H9 (cell line): ENCODE results near the gene NOA1. TPM values are rescaled to one million over a fixed set of nuclear protein-coding genes. Genes with fewer than 3 reads are reported as not detected.

Experiments used
- DNase-seq: peaks from one replicate; pipeline ENCODE4 v3.0.0-alpha.2; 2017
- H2AFZ ChIP-seq: one replicate; pipeline ENCODE4 v1.6.1; 2013; ENCODE audit warnings: mild to moderate bottlenecking, low read length, control low read depth, moderate library complexity
- H2AK5ac ChIP-seq: 2 replicates; pipeline ENCODE4 v1.6.1; 2013; ENCODE audit warnings: low read length, control low read depth, mixed read lengths; ENCODE audit not compliant: insufficient read length
- H2BK120ac ChIP-seq: one replicate; pipeline ENCODE4 v1.6.1; 2013; ENCODE audit warnings: low read depth, mild to moderate bottlenecking, low read length, control low read depth, inconsistent platforms; ENCODE audit not compliant: poor library complexity, severe bottlenecking
- H2BK12ac ChIP-seq: 2 replicates; pipeline ENCODE4 v1.6.1; 2013; ENCODE audit warnings: low read length, control low read depth, mixed read lengths, low read depth; ENCODE audit not compliant: insufficient read length
- H2BK15ac ChIP-seq: 2 replicates; pipeline ENCODE4 v1.6.1; 2013; ENCODE audit warnings: low read depth, low read length, control low read depth
- H2BK20ac ChIP-seq: one replicate; pipeline ENCODE4 v1.6.1; 2013; ENCODE audit warnings: low read depth, mild to moderate bottlenecking, low read length, control low read depth, inconsistent platforms; ENCODE audit not compliant: poor library complexity, severe bottlenecking
- H2BK5ac ChIP-seq: 2 replicates; pipeline ENCODE4 v1.6.1; 2013; ENCODE audit warnings: low read length, control low read depth, mixed read lengths; ENCODE audit not compliant: insufficient read length
- H3K14ac ChIP-seq: 2 replicates; pipeline ENCODE4 v1.6.1; 2013; ENCODE audit warnings: low read length, control low read depth; ENCODE audit not compliant: insufficient read depth
- H3K18ac ChIP-seq: 2 replicates; pipeline ENCODE4 v1.6.1; 2013; ENCODE audit warnings: low read depth, mild to moderate bottlenecking, mixed read lengths, low read length, control low read depth; ENCODE audit not compliant: insufficient read length
- H3K23ac ChIP-seq: 2 replicates; pipeline ENCODE4 v1.6.1; 2013; ENCODE audit warnings: low read length, control low read depth, mixed read lengths, low read depth; ENCODE audit not compliant: insufficient read length
- H3K23me2 ChIP-seq: 2 replicates; pipeline ENCODE4 v1.6.1; 2013; ENCODE audit warnings: low read depth, mild to moderate bottlenecking, mixed read lengths, low read length, control low read depth; ENCODE audit not compliant: insufficient read length, poor library complexity, severe bottlenecking
- H3K27ac ChIP-seq: 2 replicates; pipeline ENCODE4 v1.5.1; 2013; ENCODE audit warnings: low read length, control low read depth, mixed read lengths, low read depth; ENCODE audit not compliant: insufficient read length
- H3K27me3 ChIP-seq: 2 replicates; pipeline ENCODE4 v1.6.1; 2013; ENCODE audit warnings: low read length, control low read depth, inconsistent platforms; ENCODE audit not compliant: insufficient read depth
- H3K4ac ChIP-seq: 2 replicates; pipeline ENCODE4 v1.6.1; 2013; ENCODE audit warnings: low read depth, mild to moderate bottlenecking, control low read depth, inconsistent platforms, low read length, moderate library complexity
- H3K4me1 ChIP-seq: 2 replicates; pipeline ENCODE4 v1.6.1; 2013; ENCODE audit warnings: low read length, control low read depth, inconsistent platforms; ENCODE audit not compliant: insufficient read depth
- H3K4me2 ChIP-seq: 2 replicates; pipeline ENCODE4 v1.6.1; 2013; ENCODE audit warnings: low read length, control low read depth, mixed read lengths; ENCODE audit not compliant: insufficient read length, insufficient read depth
- H3K56ac ChIP-seq: 2 replicates; pipeline ENCODE4 v1.6.1; 2013; ENCODE audit warnings: low read depth, mild to moderate bottlenecking, mixed read lengths, low read length, control low read depth; ENCODE audit not compliant: insufficient read length
- H3K79me1 ChIP-seq: 2 replicates; pipeline ENCODE4 v1.6.1; 2013; ENCODE audit warnings: low read depth, mild to moderate bottlenecking, moderate library complexity, low read length, control low read depth, inconsistent platforms; ENCODE audit not compliant: insufficient read depth, poor library complexity, severe bottlenecking
- H3K79me2 ChIP-seq: 2 replicates; pipeline ENCODE4 v1.6.1; 2013; ENCODE audit warnings: low read length, control low read depth, inconsistent platforms; ENCODE audit not compliant: insufficient read depth
- H3K9ac ChIP-seq: 2 replicates; pipeline ENCODE4 v1.6.1; 2013; ENCODE audit warnings: low read length, control low read depth, mixed read lengths; ENCODE audit not compliant: insufficient read length; ENCODE audit errors: extremely low read depth
- H3K9me3 ChIP-seq: one replicate; pipeline ENCODE4 v1.6.1; 2013; ENCODE audit warnings: low read depth, low read length, inconsistent platforms; ENCODE audit not compliant: control insufficient read depth
- H3T11ph ChIP-seq: one replicate; pipeline ENCODE4 v1.6.1; 2013; ENCODE audit warnings: mild to moderate bottlenecking, low read length, control low read depth, inconsistent platforms
- H4K20me1 ChIP-seq: one replicate; pipeline ENCODE4 v1.6.1; 2013; ENCODE audit not compliant: control insufficient read depth, insufficient read length, insufficient read depth
- H4K5ac ChIP-seq: 2 replicates; pipeline ENCODE4 v1.6.1; 2013; ENCODE audit warnings: low read depth, mild to moderate bottlenecking, mixed read lengths, low read length, control low read depth; ENCODE audit not compliant: insufficient read length
- H4K8ac ChIP-seq: replicated peaks from 2 replicates; pipeline ENCODE4 v1.6.1; 2013; ENCODE audit warnings: low read length, control low read depth, mixed read lengths, low read depth; ENCODE audit not compliant: insufficient read length
- H4K91ac ChIP-seq: 2 replicates; pipeline ENCODE4 v1.6.1; 2013; ENCODE audit warnings: low read depth, mild to moderate bottlenecking, moderate library complexity, mixed read lengths, low read length, control low read depth; ENCODE audit not compliant: insufficient read length
- H3K27ac Mint-ChIP-seq, 3 experiments: 2 replicates in 2 of 3; 3 replicates in 1 of 3; pipeline ENCODE4 v1.8.0; 2020 to 2021; ENCODE audit warnings: mixed read lengths in 3 of 3, mild to moderate bottlenecking in 1 of 3, moderate library complexity in 1 of 3
- H3K27me3 Mint-ChIP-seq: 2 replicates; pipeline ENCODE4 v1.8.0; 2021; ENCODE audit warnings: low read depth, mild to moderate bottlenecking, moderate library complexity, mixed read lengths
- H3K36me3 Mint-ChIP-seq, 3 experiments: 2 replicates in 2 of 3; 3 replicates in 1 of 3; pipeline ENCODE4 v1.8.0; 2020 to 2021; ENCODE audit warnings: low read depth in 3 of 3, mixed read lengths in 3 of 3; ENCODE audit not compliant: insufficient read depth in 1 of 3
- H3K4me1 Mint-ChIP-seq, 2 experiments: 2 replicates each; pipeline ENCODE4 v1.8.0; 2020; ENCODE audit warnings: mixed read lengths in 2 of 2
- H3K4me3 Mint-ChIP-seq, 2 experiments: 2 replicates in 1 of 2; 3 replicates in 1 of 2; pipeline ENCODE4 v1.8.0; 2020 to 2021; ENCODE audit warnings: mild to moderate bottlenecking in 2 of 2, mixed read lengths in 2 of 2, moderate library complexity in 1 of 2
- H3K9me3 Mint-ChIP-seq, 2 experiments: 2 replicates in 1 of 2; 3 replicates in 1 of 2; pipeline ENCODE4 v1.8.0; 2020; ENCODE audit warnings: mild to moderate bottlenecking in 2 of 2, mixed read lengths in 2 of 2, moderate library complexity in 1 of 2
- WGBS: extraction: QIAGEN DNeasy Blood & Tissue Kit; methylation state at CpG from one replicate; pipeline ENCODE4 v1.1.7; 2013; ENCODE audit warnings: missing lambda C conversion rate, low lambda C conversion rate, mixed read lengths; ENCODE audit not compliant: insufficient read length; ENCODE audit errors: extremely low coverage; 5-methylcytosine and 5-hydroxymethylcytosine counted together
- total RNA-seq: library from RNA; stranded (reverse); gene quantifications from 2 replicates; pipeline ENCODE4 v1.2.1, GENCODE V29; 2021
- TF ChIP-seq, protein P1 (sequence below): fragments of 200-600 bp; sonication (generic); conservative IDR thresholded peaks from 3 replicates; pipeline ENCODE4 v1.8.0; 2021; ENCODE audit warnings: antibody characterized with exemption, mild to moderate bottlenecking

Gene NOA1
- total RNA-seq, 1 experiment from 2014 or later, result 22.8 TPM

DNA sequence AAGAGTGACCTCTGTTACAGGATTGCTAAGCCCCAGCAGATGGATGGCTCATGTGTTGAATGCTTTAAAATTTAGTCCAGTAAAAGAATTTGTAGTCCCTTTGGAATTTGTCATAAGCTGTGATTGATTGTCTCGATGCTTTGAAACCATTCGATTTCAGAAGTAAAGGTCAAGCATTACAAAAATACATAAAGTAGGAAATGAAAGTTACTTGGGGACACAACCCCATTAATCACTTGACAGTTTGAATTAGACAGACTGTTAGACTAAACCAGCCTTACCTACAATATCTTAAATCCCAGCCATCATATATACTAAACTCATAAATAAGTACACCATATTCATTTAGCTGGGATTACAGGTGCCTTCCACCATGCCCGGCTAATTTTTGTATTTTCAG, 63.1 kb downstream of the NOA1 start:
- TF ChIP-seq, protein P1, sequence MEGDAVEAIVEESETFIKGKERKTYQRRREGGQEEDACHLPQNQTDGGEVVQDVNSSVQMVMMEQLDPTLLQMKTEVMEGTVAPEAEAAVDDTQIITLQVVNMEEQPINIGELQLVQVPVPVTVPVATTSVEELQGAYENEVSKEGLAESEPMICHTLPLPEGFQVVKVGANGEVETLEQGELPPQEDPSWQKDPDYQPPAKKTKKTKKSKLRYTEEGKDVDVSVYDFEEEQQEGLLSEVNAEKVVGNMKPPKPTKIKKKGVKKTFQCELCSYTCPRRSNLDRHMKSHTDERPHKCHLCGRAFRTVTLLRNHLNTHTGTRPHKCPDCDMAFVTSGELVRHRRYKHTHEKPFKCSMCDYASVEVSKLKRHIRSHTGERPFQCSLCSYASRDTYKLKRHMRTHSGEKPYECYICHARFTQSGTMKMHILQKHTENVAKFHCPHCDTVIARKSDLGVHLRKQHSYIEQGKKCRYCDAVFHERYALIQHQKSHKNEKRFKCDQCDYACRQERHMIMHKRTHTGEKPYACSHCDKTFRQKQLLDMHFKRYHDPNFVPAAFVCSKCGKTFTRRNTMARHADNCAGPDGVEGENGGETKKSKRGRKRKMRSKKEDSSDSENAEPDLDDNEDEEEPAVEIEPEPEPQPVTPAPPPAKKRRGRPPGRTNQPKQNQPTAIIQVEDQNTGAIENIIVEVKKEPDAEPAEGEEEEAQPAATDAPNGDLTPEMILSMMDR, result no peak
- H4K5ac ChIP-seq, result no peak overlapping the region

More for the DNA sequence above, 63.1 kb downstream of the NOA1 start:
- Histone ChIP-seq H4K91ac (no peak overlapping the region), H3K18ac (no peak overlapping the region), H3K23ac (no peak overlapping the region), H3K4me2 (no peak overlapping the region), H2AFZ (no peak overlapping the region), H3K4me1 (no peaks in the 10 kb centered on the region; the same call in 1 of the 2 replicates), H3K4ac (no peak overlapping the region), H2BK12ac (no peak overlapping the region), H2BK15ac (no peak overlapping the region), H3K27me3 (no peaks in the 10 kb centered on the region), H3K14ac (no peak overlapping the region), H2BK5ac (no peak overlapping the region), H3K56ac (no peak overlapping the region), H4K8ac (no peak overlapping the region), H3K79me1 (peaks cover 12% of the 10 kb centered on the region), H3T11ph (no peak overlapping the region), H3K27ac (no peak overlapping the region), H4K20me1 (no peaks in the 10 kb centered on the region), H3K79me2 (peaks cover 23% of the 10 kb centered on the region; the same call in 1 of the 2 replicates), H3K23me2 (peaks cover 5% of the 10 kb centered on the region), H2BK20ac (no peak overlapping the region), H2BK120ac (no peak overlapping the region), H2AK5ac (no peak overlapping the region), H3K9me3 (no peaks in the 10 kb centered on the region), H3K9ac (no peak overlapping the region)
- no CpG with 5 or more reads among the region's 3 CpGs for WGBS
- peaks cover 23 to 29% of the 10 kb centered on the region in 2 experiments for H3K4me1 Mint-ChIP-seq
- no peaks in the 10 kb centered on the region for H3K27me3 Mint-ChIP-seq
- peaks cover 17 to 54% (median 33%) of the 10 kb centered on the region in 3 experiments for H3K36me3 Mint-ChIP-seq
- H3K4me3 Mint-ChIP-seq, result no peak overlapping the region
- no peak overlapping the region for H3K27ac Mint-ChIP-seq
- no peak for DNase-seq
- H3K9me3 Mint-ChIP-seq, result no peaks in the 10 kb centered on the region

Other genes starting within 250 kb of the NOA1 start
- gene SPINK2, start 155.9 kb downstream of the NOA1 start, total RNA-seq, result 0.44 and 1.8 TPM in 2 replicates
- 98.1 and 98.7 TPM in 2 replicates for gene REST, start 69.7 kb downstream of the NOA1 start, total RNA-seq
- gene POLR2B, start 1.3 kb upstream of the NOA1 start, total RNA-seq, result 108 and 111 TPM in 2 replicates
- gene IGFBP7, start 132.8 kb upstream of the NOA1 start, total RNA-seq, result 0.37 and 0.42 TPM in 2 replicates